K562 (cell line): ENCODE data around the gene ZNF775. TPM values are rescaled to one million over a fixed set of nuclear protein-coding genes. Genes with fewer than 3 reads are reported as not detected.
A peak's percentile ranks its signal among the peaks of the same experiment; 100 is the strongest.

ENCODE experiments used
- CBX2 ChIP-seq: fragments of 200-600 bp; sonication (generic); IDR thresholded peaks from one replicate; pipeline ENCODE4 v1.6.1; 2012; ENCODE audit warnings: mild to moderate bottlenecking, low read length, inconsistent platforms; ENCODE audit not compliant: insufficient read depth, poor library complexity, severe bottlenecking
- CC2D1A ChIP-seq: fragments of 450-650 bp; IDR thresholded peaks from 2 replicates; pipeline ENCODE4 v1.6.1; 2017; ENCODE audit warnings: mild to moderate bottlenecking
- EGR1 ChIP-seq: fragments of 450-650 bp; conservative IDR thresholded peaks from 2 replicates; pipeline ENCODE4 v1.6.1; 2017; ENCODE audit warnings: mild to moderate bottlenecking
- HDGF ChIP-seq: fragments of 450-650 bp; IDR thresholded peaks from 2 replicates; pipeline ENCODE4 v1.6.1; 2016
- HSF4 ChIP-seq: fragments of 250-450 bp; sonication (Bioruptor Pico); IDR thresholded peaks from 2 replicates; pipeline ENCODE4 v2.1.2; 2022; ENCODE audit warnings: mild to moderate bottlenecking, moderate library complexity, borderline replicate concordance
- JUND ChIP-seq, 2 experiments: IDR thresholded peaks; 2 replicates in 1 of 2; 3 replicates in 1 of 2; pipeline ENCODE4 v1.6.1; 2011; ENCODE audit warnings: borderline replicate concordance in 2 of 2, low read depth in 2 of 2, low read length in 2 of 2, improper control_type of control experiment in 1 of 2, missing biosample characterization in 1 of 2, missing genetic modification characterization in 1 of 2, missing genetic modification reagents in 1 of 2
- NCOA4 ChIP-seq: fragments of 450-650 bp; IDR thresholded peaks from 2 replicates; pipeline ENCODE4 v1.6.1; 2018; ENCODE audit warnings: mild to moderate bottlenecking; ENCODE audit not compliant: partially characterized antibody
- NFYB ChIP-seq: IDR thresholded peaks from 2 replicates; pipeline ENCODE4 v1.6.1; 2011; ENCODE audit warnings: mild to moderate bottlenecking, moderate library complexity; ENCODE audit not compliant: insufficient read length; ENCODE audit errors: extremely low read depth
- NONO ChIP-seq, 2 experiments: fragments of 200-400 bp in 1 of 2; fragments of 450-650 bp in 1 of 2; formaldehyde crosslinking in 1 of 2; IDR thresholded peaks; 2 replicates each; pipeline ENCODE4 v1.6.1; 2017; ENCODE audit warnings: low read depth in 2 of 2, mild to moderate bottlenecking in 2 of 2, moderate library complexity in 2 of 2, low read length in 1 of 2
- PHB2 ChIP-seq: fragments of 450-650 bp; IDR thresholded peaks from 2 replicates; pipeline ENCODE4 v1.6.1; 2017; ENCODE audit warnings: low read depth
- PREB ChIP-seq: sonication (generic); formaldehyde crosslinking; IDR thresholded peaks from 2 replicates; pipeline ENCODE4 v1.8.1; 2023; ENCODE audit warnings: mild to moderate bottlenecking, missing genetic modification reagents
- RFX5 ChIP-seq: IDR thresholded peaks from 2 replicates; pipeline ENCODE4 v1.6.1; 2011; ENCODE audit warnings: low read depth, mild to moderate bottlenecking, improper control_type of control experiment, low read length
- SP1 ChIP-seq: sonication (generic); formaldehyde crosslinking; IDR thresholded peaks from 2 replicates; pipeline ENCODE4 v1.8.1; 2022; ENCODE audit warnings: mild to moderate bottlenecking, missing genetic modification reagents
- U2AF2 ChIP-seq: fragments of 200-400 bp; formaldehyde crosslinking; optimal IDR thresholded peaks from 2 replicates; pipeline ENCODE3; 2017; ENCODE audit warnings: low read depth, mild to moderate bottlenecking, low read length
- ZKSCAN8 ChIP-seq: fragments of 200-800 bp; sonication (Bioruptor generic); IDR thresholded peaks from 2 replicates; pipeline ENCODE4 v1.6.1; 2016; ENCODE audit warnings: missing genetic modification characterization, missing compliant biosample characterization
- ZNF354B ChIP-seq: fragments of 250-450 bp; sonication (Bioruptor Pico); IDR thresholded peaks from 2 replicates; pipeline ENCODE4 v1.4.0; 2020
- ZNF512 ChIP-seq: IDR thresholded peaks from 2 replicates; pipeline ENCODE4 v1.6.1; 2016; ENCODE audit warnings: missing genetic modification characterization, missing compliant biosample characterization
- ZNF518B ChIP-seq: fragments of 250-450 bp; sonication (Bioruptor Pico); IDR thresholded peaks from 2 replicates; pipeline ENCODE4 v1.5.0; 2021; ENCODE audit warnings: mild to moderate bottlenecking, moderate library complexity
- ZNF551 ChIP-seq: fragments of 250-450 bp; sonication (Bioruptor Pico); IDR thresholded peaks from 2 replicates; pipeline ENCODE4 v1.5.0; 2021; ENCODE audit warnings: mild to moderate bottlenecking, moderate library complexity
- ZNF589 ChIP-seq: fragments of 200-800 bp; sonication (Bioruptor generic); IDR thresholded peaks from 2 replicates; pipeline ENCODE4 v1.6.1; 2016; ENCODE audit warnings: low read depth, missing genetic modification characterization, missing compliant biosample characterization
- ZSCAN32 ChIP-seq: fragments of 450-650 bp; formaldehyde crosslinking; IDR thresholded peaks from 2 replicates; pipeline ENCODE4 v1.4.0; 2020; ENCODE audit warnings: mild to moderate bottlenecking, moderate library complexity
- polyA plus RNA-seq, 8 experiments: library from polyadenylated mRNA; depleted of rRNA in 4 of 8; stranded (reverse) in 5 of 8; unstranded in 3 of 8; fragments of >200 nt; fragmentation: Nextera tagmentation in 2 of 8; fragmentation: Illumina TruSeq in 1 of 8; extraction: Ambion mirVana in 2 of 8; extraction: Trizol in 1 of 8; gene quantifications; 2 replicates each; pipeline versions ENCODE4 v1.2.1 to v1.2.3, GENCODE V29; 2011 to 2014; ENCODE audit warnings: inconsistent platforms in 1 of 8, missing spikeins in 1 of 8
- total RNA-seq, 7 experiments: library from RNA; depleted of rRNA in 6 of 7; stranded (reverse); fragments of >200 nt in 6 of 7; fragmentation: Illumina TruSeq in 2 of 7; extraction: Trizol in 2 of 7; gene quantifications; 2 replicates each; pipeline versions ENCODE4 v1.2.1 to v1.2.3, GENCODE V29; 2011 to 2021; ENCODE audit warnings: low replicate concordance in 1 of 7

ZNF775 gene
- total and polyA plus RNA-seq, 9 of the 15 experiments (the other 6 are each of a cell fraction or from before 2014, with no cell fraction given): 0.04 to 18.7 (median 4.9) TPM

GRCh38 chr7:150406312-150406566 lies 27.1 kb downstream of the ZNF775 start (continued):
- TF ChIP-seq ZNF518B (CRISPR knock-in tag) (no peak), ZKSCAN8 (CRISPR knock-in tag) (no peak), SP1 (no peak), ZSCAN32 (no peak), HDGF (peak; percentile 46; the same call in 1 of the 2 replicates), PHB2 (0 out of 2 replicates have a peak, but pooled peaks have one; percentile 10), U2AF2 (no peak), JUND (IDR thresholded peaks at IDR 0.05; ENCODE audit: borderline replicate concordance, low read depth, low read length) (no peak), JUND (tag; IDR thresholded peaks at IDR 0.05; ENCODE audit: borderline replicate concordance, low read depth, low read length) (no peak), ZNF354B (CRISPR knock-in tag) (no peak), NONO (IDR thresholded peaks at IDR 0.05; ENCODE audit: low read depth in 2 of 2, low read length in 1 of 2) (no peak), ZNF512 (tag) (no peak), HSF4 (CRISPR knock-in tag) (no peak), CC2D1A (no peak), RFX5 (no peak), ZNF551 (CRISPR knock-in tag) (no peak), NCOA4 (no peak), EGR1 (no peak), CBX2 (no peak), PREB (CRISPR knock-in tag) (no peak), NFYB (no peak), ZNF589 (no peak)
